ENCODE measurements around the gene CNGA3. TPM values are rescaled to one million over a fixed set of nuclear protein-coding genes. Genes with fewer than 3 reads are reported as not detected.

CNGA3 gene
- total and polyA plus RNA-seq, 2 of the 8 experiments (the other 6 are each of a cell fraction or from before 2014, with no cell fraction given): 0.02 TPM; not detected in 1

DNA sequence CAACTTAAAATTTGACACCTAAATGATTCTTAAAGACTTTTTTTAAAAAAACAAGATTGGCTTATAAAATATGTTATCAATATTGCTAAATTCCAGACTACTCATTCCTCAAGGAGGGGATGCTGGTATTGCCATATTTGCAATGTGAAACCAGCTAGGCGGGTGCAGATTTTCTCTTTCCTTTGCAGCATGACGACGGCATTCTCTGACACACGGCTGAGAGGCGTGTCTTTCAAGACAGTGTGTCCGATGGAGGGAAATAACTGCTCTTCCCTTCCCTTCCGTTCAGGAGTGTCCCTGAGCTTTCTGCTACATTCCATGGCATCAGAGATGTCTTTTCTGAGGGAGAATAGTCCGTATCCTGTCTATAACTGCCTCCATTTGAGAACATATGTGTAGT, 38.2 kb upstream of the CNGA3 start (continued):
- TF ChIP-seq, protein P1, sequence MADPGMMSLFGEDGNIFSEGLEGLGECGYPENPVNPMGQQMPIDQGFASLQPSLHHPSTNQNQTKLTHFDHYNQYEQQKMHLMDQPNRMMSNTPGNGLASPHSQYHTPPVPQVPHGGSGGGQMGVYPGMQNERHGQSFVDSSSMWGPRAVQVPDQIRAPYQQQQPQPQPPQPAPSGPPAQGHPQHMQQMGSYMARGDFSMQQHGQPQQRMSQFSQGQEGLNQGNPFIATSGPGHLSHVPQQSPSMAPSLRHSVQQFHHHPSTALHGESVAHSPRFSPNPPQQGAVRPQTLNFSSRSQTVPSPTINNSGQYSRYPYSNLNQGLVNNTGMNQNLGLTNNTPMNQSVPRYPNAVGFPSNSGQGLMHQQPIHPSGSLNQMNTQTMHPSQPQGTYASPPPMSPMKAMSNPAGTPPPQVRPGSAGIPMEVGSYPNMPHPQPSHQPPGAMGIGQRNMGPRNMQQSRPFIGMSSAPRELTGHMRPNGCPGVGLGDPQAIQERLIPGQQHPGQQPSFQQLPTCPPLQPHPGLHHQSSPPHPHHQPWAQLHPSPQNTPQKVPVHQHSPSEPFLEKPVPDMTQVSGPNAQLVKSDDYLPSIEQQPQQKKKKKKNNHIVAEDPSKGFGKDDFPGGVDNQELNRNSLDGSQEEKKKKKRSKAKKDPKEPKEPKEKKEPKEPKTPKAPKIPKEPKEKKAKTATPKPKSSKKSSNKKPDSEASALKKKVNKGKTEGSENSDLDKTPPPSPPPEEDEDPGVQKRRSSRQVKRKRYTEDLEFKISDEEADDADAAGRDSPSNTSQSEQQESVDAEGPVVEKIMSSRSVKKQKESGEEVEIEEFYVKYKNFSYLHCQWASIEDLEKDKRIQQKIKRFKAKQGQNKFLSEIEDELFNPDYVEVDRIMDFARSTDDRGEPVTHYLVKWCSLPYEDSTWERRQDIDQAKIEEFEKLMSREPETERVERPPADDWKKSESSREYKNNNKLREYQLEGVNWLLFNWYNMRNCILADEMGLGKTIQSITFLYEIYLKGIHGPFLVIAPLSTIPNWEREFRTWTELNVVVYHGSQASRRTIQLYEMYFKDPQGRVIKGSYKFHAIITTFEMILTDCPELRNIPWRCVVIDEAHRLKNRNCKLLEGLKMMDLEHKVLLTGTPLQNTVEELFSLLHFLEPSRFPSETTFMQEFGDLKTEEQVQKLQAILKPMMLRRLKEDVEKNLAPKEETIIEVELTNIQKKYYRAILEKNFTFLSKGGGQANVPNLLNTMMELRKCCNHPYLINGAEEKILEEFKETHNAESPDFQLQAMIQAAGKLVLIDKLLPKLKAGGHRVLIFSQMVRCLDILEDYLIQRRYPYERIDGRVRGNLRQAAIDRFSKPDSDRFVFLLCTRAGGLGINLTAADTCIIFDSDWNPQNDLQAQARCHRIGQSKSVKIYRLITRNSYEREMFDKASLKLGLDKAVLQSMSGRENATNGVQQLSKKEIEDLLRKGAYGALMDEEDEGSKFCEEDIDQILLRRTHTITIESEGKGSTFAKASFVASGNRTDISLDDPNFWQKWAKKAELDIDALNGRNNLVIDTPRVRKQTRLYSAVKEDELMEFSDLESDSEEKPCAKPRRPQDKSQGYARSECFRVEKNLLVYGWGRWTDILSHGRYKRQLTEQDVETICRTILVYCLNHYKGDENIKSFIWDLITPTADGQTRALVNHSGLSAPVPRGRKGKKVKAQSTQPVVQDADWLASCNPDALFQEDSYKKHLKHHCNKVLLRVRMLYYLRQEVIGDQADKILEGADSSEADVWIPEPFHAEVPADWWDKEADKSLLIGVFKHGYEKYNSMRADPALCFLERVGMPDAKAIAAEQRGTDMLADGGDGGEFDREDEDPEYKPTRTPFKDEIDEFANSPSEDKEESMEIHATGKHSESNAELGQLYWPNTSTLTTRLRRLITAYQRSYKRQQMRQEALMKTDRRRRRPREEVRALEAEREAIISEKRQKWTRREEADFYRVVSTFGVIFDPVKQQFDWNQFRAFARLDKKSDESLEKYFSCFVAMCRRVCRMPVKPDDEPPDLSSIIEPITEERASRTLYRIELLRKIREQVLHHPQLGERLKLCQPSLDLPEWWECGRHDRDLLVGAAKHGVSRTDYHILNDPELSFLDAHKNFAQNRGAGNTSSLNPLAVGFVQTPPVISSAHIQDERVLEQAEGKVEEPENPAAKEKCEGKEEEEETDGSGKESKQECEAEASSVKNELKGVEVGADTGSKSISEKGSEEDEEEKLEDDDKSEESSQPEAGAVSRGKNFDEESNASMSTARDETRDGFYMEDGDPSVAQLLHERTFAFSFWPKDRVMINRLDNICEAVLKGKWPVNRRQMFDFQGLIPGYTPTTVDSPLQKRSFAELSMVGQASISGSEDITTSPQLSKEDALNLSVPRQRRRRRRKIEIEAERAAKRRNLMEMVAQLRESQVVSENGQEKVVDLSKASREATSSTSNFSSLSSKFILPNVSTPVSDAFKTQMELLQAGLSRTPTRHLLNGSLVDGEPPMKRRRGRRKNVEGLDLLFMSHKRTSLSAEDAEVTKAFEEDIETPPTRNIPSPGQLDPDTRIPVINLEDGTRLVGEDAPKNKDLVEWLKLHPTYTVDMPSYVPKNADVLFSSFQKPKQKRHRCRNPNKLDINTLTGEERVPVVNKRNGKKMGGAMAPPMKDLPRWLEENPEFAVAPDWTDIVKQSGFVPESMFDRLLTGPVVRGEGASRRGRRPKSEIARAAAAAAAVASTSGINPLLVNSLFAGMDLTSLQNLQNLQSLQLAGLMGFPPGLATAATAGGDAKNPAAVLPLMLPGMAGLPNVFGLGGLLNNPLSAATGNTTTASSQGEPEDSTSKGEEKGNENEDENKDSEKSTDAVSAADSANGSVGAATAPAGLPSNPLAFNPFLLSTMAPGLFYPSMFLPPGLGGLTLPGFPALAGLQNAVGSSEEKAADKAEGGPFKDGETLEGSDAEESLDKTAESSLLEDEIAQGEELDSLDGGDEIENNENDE (IDR thresholded peaks at IDR 0.05; ENCODE audit: insufficient replicate concordance, low read length): no peak
- TF ChIP-seq, protein P2, sequence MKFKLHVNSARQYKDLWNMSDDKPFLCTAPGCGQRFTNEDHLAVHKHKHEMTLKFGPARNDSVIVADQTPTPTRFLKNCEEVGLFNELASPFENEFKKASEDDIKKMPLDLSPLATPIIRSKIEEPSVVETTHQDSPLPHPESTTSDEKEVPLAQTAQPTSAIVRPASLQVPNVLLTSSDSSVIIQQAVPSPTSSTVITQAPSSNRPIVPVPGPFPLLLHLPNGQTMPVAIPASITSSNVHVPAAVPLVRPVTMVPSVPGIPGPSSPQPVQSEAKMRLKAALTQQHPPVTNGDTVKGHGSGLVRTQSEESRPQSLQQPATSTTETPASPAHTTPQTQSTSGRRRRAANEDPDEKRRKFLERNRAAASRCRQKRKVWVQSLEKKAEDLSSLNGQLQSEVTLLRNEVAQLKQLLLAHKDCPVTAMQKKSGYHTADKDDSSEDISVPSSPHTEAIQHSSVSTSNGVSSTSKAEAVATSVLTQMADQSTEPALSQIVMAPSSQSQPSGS (IDR thresholded peaks at IDR 0.05; ENCODE audit: low read length): no peak
